GM06990 (cell line): ENCODE results near the gene HPGDS.

Experiments
- DNase-seq: peaks from one replicate; pipeline ENCODE4 v3.0.0-alpha.2; 2011; ENCODE audit not compliant: insufficient read length; ENCODE audit errors: extremely low read depth
- H3K27me3 ChIP-seq: replicated peaks from 2 replicates; pipeline ENCODE4 v1.6.0; 2011; ENCODE audit warnings: low read length; ENCODE audit not compliant: control insufficient read depth, insufficient read depth
- H3K36me3 ChIP-seq: 2 replicates; pipeline ENCODE4 v1.5.1; 2011; ENCODE audit warnings: low read length; ENCODE audit not compliant: control insufficient read depth, insufficient read depth
- H3K4me3 ChIP-seq: replicated peaks from 2 replicates; pipeline ENCODE4 v1.5.1; 2011; ENCODE audit warnings: low read depth, mild to moderate bottlenecking, control low read depth, low read length
- CTCF ChIP-seq: IDR thresholded peaks from 2 replicates; pipeline ENCODE4 v1.5.1; 2011; ENCODE audit warnings: low read length, control low read depth, mild to moderate bottlenecking, inconsistent platforms; ENCODE audit not compliant: insufficient read depth, poor library complexity, severe bottlenecking

The HPGDS gene

GRCh38 chr4:94274912-94275311, 67.7 kb downstream of the HPGDS start:
- DNase-seq = no peak
- no peaks in the 10 kb centered on the region for H3K27me3 ChIP-seq
- no peak for TF ChIP-seq CTCF
- peaks cover 2% of the 10 kb centered on the region for H3K36me3 ChIP-seq
- no peak overlapping the region for H3K4me3 ChIP-seq

- Histone ChIP-seq H3K27me3 (no peaks in the 10 kb centered on the region), H3K36me3 (no peaks in the 10 kb centered on the region; the same call in 1 of the 2 replicates), H3K4me3 (no peak overlapping the region)
- TF ChIP-seq CTCF = no peak
- DNase-seq = no peak
Measured at GRCh38 chr4:94271248-94271647, 71.4 kb downstream of the HPGDS start.

GRCh38 chr4:94267037-94267436, 75.6 kb downstream of the HPGDS start:
- no peak for TF ChIP-seq CTCF

GRCh38 chr4:94262163-94263016, 80.2 kb downstream of the HPGDS start:
- Histone ChIP-seq H3K4me3 (no peak overlapping the region), H3K27me3 (no peaks in the 10 kb centered on the region), H3K36me3 (no peaks in the 10 kb centered on the region; the same call in 1 of the 2 replicates)
- TF ChIP-seq CTCF = no peak
- DNase-seq = no peak

More at GRCh38 chr4:94267037-94267436, 75.6 kb downstream of the HPGDS start:
- DNase-seq = no peak
- H3K27me3 ChIP-seq = no peaks in the 10 kb centered on the region
- H3K4me3 ChIP-seq = no peak overlapping the region
- no peaks in the 10 kb centered on the region; the same call in 1 of the 2 replicates for H3K36me3 ChIP-seq

- H3K4me3 ChIP-seq = no peak overlapping the region
- TF ChIP-seq CTCF = peak; percentile 15
- no peak for DNase-seq
- H3K36me3 ChIP-seq = no peaks in the 10 kb centered on the region; the same call in 1 of the 2 replicates
- no peaks in the 10 kb centered on the region for H3K27me3 ChIP-seq
Measured at GRCh38 chr4:94256828-94257227, 85.8 kb downstream of the HPGDS start.
